Putamen (tissue), 1 donor: ENCODE data around the gene FARS2.
"Not testable (repeated sequence)": the region's sequence is repeated elsewhere in the genome, so short reads cannot be mapped to it uniquely, and the experiment has no call there.

Source experiments
- DNase-seq: peaks from one replicate; pipeline ENCODE4 v3.0.0-alpha.2; 2016; ENCODE audit warnings: low spot score

The FARS2 gene

DNA sequence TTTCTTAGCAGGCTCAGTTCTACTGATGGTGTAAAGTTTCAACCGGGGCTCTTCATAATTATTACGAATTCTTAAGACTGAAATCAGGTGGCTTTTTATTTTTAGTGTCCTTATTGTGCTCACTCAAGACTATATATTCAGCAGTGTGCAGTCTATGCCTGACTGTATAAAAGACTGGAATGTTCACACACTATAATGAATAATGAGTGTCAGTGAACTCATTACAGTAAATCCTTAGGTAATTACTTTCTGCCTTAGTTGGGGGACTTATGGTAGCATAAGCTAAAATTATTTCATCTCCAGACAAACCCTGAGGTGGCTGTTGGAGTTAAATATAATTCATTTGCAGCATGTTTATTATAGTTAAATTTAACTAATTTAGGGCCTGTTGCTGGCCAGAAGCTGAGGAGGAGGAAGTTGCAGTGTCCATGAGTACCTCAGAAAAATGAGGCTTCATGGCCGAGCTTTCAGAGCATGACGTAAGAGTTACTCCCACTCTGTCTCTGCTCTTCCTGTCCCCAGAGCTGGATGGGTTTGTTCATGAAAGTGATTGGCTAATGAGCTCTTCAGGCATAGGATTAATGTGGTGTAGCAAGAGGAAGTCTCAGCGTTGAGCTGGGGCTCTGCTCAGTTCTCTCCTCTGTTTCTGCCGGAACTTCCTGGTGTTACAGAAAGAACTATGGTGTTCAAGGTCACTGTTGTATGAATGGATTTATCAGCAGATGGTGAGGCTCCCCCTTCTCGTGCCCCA is 409.7 kb downstream of the FARS2 start:
- peak; percentile 26 for DNase-seq

DNA sequence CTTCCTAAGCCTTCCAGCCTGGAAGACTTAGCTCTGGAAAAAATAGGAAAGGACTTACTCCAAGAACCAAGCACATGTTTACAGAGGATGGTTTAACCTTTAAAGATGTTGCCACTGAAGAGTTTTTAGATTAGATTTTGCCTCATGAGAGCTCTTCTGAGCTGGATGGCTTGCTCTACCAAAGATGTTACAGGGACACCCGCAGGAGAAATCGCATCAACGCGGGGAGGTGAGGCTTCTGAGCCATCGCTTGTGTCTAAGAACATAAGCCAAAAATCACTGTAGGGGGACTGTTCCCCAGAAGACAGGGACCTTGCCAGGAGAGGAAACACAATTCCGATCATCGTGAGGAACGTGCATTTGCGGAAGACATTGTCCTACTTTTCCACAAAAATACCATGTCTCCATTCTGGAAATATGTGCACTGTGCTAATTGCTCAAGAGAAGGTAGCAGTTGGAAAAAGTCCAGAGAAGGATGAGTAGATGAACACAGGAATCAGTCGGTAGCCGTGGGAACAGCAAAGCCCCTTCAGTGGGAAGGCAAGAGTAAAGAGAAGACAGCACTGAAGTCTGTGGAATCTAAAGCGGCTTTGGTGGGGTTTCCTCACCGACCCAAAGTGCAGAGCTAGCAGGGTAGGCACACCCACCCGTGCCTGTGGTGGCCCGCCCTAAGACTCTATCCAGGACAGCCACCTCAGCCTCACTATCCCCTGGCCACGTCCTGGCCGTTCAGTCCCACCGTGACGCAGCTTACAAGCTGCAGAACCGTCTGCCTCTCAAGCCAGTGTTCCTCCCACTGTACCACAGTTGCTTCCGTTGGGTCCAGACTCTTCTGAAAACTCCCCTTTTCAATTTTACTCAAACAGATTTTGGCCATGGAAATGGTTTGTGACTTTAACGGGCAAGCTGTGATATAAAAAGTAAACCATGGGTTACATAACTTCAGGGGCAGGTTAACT is 410.6 kb downstream of the FARS2 start:
- no peak for DNase-seq

DNA sequence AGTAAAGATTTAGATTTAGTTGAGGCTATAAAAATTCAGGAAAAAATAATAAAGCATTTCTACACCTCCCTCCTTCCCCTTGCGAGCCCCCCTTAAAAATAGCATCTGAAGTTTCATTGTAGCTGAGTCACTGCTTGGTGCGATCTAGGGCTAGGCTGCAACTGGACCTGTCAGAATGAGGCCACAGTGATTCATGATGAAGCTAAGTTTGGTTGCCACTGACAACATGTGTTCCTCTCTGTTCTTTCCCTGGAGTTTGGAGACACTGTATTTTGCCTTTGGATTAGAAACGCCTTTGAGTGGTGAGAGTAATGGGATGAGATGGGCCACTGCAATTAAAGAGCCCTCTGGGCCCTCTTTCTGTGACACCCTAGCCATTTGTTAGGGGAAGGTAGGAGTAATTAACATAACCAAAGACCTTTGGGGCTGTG is 411.3 kb downstream of the FARS2 start:
- no peak for DNase-seq

DNA sequence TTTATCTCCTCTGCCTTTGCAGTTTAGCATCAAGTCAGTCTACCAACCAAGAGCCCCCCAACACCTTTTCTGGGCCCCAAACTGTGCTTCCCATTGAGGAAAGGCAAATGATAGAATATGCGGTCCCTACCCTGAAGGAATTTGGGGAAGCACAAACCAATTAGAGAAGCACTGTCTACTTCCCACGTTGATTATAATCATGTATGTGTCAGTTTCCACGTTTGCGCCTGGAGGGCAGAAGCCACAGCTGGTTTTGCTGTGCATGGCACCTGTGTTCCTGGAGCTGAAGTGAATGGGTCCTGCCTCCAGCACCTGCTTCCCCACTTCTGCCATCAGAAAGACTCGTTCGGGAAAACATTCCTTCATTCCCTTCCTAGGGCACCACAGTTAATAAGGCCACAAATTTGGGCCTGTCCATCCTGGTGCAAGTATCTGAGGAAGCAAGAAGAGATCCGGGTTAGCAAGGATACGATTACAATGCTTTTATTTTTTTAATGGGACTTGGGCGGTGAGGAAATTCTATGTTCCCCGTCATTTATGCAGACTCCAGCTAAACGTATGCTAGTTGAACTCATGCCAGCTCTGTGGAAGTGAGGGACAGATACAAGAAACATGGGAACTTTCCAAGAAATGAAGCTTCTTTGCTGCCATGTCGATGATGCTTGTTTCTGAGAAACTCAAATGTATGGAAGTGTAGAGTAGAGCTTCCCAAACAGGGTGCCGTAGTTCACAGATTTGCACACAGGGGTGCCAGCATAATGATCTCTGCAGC is 411.9 kb downstream of the FARS2 start:
- DNase-seq, result no peak

DNA sequence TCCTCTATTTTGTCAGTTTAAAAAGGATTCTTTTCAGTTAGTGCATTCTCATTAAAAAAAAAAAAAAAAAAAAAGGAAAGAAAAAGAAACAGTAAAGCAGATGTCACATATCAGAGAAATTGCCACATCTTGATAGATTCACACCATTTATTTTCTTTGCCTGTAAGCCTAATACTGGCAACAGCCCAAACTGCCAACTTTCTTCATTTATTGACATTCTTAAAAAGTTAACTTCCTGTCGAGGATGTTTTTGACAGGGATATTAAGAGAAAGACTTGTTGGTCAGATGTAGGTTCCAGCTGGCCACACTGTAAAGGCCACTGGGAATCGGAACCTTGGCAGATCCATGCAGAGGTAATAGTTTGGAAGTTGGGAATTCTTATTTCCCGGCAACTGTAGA is 412.8 kb downstream of the FARS2 start:
- no peak for DNase-seq

DNA sequence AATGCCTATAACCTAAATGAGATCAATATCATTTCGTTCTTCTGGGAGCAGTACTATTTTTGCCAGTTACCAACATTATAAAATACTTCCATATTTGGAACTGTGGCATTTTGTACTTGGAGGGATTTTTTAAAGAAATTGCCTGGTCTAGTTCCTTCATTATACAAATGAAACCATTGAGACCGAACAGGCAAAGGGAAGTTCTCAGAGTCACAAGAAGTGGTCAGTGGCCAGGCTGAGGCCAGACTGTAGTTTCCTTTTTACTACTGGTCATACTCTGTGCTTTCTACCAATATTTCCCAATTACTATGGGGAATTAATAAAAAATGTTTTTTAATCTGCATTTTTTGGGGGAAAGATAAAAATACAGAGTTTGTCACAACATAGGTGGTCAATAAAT is 413.4 kb downstream of the FARS2 start:
- DNase-seq, result no peak

DNA sequence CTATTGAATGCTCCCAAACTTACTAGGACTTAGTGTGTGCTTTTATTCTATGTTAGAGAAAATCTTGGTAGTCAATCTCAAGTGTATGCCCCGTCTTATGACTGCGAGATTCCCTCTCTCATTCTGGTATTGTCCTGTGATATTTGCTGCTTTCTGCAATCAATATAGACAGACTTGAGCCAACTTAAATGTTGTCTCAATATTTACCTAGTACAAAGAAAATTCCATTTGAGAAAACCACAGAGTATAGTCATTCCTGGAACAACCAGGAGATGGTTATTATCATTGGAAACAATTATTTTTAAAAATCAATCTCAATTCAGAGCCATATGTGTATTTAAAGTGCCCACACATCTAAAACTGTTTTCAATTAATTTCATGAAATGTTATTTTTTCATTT is 415.4 kb downstream of the FARS2 start:
- DNase-seq, result no peak

DNA sequence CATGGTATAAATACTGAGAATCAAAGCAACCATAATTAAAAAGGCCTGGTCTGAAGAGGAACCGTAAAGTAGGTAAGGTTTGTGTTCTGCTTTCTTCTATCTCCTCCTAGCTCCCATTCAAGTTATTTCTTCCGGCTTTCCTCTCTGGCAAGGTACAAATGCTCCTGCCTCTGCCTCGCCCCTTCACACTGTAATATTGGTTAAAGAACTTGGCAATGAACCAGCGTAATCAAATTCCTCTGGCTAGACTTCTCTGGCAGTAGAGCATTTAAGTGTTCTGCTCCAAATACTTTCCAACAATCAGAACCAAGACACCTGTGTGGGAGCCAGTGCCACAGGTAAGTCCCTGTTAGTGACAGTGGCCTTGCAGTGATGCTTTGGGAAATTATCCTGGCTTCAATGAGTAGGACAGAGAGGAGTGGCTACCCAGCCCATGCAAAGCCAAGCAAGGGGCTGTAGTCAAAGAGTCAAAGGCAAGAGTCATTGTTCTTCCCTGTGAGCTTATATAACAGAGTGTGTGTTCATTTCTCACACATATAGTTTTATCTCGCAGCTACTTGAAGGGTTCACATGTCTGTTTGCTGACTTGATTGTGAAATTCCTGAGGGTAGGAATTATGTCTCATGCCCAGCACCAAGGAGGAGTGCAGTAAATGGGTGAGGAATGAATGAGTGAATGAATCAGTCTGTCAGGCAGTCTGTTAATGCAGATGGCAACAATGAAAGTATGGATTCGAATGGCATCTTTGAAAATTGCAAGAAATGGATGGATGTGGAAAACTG is 416.1 kb downstream of the FARS2 start:
- no peak for DNase-seq

DNA sequence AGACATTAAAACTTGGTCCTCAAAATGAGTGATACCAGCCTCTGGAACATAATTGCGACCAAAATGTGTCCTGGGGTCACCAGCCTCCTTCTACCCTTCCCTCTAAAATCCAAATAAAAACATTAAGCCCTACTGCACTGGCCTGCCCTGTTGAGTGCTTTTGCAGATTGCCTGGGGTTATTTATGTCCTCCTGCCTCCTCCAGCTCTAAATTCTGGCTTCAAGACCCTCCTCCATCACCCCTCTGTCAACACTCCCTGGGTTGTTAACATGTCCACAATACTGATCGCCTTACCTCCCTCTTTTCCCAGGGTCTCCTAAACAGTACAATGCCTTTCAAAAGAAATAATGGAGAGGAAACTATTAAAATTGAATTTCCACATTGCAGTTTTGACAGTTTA is 418.0 kb downstream of the FARS2 start:
- no peak for DNase-seq

DNA sequence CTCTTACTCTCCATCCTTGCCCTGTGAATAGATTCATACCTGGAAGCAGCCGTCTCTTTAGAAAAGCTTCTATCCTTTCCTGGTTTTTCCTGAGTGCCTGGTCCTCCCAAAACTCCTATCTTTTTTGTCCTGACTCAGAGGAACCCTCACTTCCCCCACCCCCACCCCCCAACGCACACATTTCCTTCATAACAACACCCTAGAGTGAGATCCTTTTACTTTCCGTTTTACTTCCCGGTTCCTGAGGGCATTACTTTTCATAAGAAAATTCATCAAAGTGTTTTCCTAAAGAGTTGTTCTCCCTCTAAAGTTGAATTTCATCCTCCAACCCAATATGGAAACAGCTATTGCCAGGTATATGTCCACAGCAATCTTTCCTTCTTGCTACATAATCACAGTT is 418.4 kb downstream of the FARS2 start:
- DNase-seq, result no peak

DNA sequence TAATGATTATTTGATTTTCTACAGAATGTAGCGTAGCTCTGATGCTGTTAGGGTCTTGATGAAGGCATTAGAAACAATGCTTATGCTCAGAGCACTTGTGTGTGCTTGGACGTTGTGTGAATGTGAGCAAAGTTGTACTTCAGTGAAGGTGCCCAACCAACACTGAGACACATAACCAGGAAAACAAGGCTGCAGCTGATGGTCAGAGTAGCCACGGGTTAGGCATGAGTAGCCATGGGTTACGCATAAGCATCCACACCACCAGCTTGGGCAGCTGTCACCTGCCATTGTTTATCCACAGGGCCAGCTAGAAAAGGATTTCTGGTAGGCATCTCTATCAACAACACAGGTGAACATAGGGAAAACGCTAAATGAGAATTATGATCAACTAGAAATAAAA is 418.8 kb downstream of the FARS2 start:
- DNase-seq, result no peak

DNA sequence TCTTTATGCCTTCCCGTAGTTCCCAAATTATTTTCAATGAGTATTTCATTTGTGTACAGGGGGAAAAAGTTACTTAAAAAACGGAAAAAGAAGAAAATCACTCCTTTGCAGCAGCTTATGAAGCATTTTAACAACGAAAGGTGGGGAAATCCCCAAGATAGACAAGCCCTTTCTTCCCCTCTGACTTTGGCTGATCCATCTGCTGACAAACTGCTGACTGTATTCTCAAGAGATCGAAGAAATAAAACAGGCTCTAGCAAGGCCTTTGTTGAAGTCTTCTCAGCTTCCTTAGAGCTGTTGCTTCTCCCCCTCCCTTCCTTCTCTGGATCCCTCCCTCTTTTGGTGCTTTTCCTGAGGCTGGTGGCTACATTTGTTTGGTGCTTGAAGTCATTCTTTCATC is 420.2 kb downstream of the FARS2 start:
- no peak for DNase-seq

DNA sequence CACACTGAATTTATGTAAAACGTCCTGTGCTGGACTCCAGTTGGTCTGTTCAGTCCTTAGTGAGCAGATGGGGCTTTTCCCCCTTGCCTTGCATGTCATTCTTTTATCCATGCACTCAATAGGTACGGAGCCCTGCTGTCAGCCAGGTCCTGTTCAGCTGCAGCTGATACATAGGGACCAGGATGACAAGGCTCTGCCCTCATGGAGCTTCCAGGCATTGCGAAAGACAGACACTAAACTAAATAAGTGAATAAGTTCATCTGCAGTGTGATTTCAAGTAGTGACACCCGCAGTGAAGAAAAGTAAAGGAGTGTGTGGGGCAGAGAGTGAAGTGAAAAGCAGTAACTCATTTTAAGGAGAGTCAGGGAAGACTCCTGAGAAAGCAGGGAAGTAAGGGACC is 421.2 kb downstream of the FARS2 start:
- DNase-seq, result no peak

DNA sequence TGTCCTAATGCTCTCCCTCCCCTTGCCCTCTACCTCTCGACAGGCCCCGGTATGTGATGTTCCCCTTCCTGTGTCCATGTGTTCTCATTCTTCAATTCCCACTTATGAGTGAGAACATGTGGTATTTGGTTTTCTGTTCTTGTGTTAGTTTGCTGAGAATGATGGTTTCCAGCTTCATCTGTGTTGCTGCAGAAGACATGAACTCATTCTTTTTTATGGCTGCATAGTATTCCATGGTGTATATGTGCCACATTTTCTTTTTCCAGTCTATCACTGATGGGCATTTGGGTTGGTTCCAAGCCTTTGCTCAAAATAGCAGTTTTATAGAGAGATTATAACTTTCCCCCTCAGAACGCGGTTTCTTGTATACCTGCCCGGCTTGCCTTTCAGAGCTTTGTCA is 422.4 kb downstream of the FARS2 start:
- DNase-seq, result not testable (repeated sequence)

DNA sequence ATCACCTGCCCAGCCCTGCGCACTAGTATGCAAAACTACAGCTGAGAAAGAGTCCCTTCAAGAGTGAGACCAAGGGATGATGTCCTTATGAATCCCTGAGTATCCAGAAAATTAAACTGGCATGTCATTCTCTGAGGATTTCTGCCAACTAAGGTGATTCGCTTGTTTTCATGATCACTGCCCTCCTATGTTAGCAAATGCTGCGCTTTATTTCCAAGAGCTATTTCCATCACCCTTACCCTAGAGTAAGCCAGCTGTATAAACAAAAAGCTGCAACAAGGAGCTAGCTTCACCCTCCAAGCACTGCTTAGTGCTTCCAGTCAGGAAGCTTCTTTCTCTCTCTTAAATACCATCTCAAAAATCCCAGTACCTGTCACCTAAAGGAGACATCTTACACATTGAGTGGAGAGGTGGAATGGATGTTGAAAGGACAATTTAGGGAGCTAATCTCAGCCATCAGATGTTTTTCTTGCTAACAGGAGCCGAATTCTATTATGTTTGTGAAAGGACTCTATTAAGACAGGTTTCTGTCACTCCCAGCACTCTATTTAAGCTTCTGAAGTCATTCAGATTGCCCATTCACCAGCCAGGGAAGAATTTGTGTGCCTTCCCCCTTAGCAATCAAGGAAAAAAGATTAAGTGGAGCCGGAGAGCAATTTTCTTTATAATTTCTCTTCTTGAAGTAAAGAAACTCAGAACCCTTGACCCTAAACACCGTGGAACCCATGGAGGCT is 423.2 kb downstream of the FARS2 start:
- no peak for DNase-seq

DNA sequence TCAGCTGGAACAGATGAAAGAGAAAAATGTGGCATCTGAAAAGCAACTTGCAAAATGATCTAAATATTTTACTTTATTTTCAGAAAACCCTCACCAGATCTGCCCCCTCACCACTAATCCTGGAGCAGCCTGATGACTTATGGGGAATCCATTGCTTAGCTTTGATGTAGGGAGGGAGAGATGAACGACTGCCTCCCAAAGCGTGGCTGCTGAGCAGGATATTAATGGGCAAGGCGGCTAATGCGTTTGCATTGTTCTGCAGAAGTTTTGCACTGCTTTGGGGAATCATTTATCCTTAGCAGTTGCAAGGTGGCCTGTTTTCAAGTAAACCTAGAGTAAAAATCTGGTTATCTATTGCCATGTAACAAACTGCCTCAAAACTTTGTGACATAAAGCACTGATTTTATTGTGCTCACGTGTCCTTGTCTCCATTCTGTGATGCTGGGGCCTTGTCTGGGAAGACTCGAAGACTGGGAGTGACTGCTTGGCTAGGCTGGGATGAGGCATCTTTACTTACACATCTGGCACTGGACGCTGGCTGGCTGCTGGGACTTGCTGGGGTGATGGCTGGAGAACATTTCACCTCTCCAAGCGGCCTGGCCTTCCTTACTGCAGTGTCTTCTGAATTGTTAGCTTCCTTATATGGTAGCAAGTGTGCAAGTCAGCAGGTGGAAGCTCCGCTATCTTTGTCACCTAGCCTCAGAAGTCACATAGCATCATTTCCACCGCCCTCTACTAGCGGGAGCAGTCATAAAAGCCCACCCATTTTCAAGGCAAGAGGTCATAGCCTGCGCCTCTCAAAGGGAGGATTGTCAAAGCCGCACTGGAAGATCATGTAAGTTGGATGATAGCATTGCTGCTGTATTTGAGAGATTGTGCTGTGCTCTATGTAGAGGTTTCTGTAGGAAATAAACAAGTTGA is 432.2 kb downstream of the FARS2 start:
- DNase-seq, result no peak

DNA sequence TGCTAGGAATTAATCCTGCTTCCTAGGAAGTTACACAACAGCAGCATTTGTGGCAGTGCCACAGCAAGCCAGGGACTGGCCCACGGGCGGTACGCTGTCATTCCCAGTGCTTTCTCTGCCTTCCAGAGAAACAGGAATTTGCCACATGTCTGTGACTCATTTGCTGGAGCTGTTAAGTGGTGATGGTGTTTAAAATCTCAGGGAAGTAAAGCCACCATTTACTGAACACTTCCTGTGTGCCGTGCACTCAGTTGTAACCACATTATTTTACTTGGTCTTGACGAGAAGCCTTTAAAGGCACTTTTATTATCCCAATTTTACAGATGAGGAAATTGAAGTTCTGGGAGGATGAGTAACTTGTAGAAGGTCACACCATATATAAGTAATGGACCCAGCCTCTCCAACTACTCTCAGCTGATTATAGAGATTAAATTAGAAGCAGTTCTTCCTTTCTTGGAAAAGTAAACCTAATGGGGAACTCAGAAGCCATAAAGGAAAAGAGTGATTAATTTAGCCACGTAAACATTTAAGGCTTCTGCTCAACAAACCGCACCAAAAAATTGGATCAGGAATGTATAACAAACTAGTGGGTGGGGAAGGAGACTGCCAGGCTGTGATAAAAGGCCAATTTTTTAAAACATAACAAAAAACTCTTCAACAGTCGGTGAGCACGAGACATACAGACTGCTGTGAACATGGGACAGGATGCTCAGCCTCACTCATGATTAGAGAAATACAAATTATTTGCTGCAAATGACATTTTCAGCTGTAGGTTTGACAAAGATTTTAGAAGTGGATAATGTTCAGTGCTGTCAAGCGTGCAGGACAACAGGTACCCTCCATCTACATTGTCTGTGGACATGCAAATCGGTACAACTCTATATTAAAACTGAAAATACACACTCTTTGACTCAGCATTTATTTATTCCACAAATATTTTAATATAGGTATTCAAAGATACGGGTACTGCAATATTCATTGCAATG is 434.2 kb downstream of the FARS2 start:
- no peak for DNase-seq

DNA sequence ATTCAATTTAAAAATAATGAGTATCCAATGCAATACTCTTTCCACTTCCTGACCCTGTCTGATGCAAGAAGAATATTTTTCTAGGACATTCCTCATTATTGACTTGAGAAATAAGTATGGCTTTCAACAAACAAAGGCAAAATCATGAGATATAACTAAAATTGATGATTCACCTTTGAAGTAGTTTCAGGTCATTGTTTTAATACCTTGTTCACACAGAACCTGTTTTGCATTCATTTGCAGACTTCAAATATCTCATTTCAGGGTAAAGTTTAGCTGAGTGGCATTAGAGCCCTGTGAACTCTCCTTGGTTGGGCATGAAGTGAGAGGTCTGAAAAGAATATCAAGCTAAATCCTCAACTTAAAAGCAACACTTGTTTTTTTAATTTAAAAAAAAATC is 436.2 kb downstream of the FARS2 start:
- DNase-seq, result no peak

DNA sequence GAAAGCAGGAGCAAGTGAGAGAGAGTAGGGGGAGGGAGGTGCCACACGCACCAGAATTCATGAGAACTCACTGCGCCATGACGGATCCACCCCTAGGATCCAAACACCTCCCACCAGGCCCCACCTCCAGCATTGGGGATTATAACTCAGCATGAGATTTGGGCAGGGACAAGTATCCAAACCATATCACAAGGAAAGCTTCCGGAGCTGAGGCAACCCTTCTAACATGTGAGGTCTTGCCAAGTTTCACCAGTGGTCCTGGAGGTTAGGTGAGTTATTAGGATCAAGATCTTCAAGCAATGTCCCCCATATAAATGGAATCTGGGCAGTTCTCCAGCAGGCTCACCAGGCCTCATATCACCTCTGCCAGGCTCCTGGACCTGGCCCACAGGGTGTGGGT is 437.0 kb downstream of the FARS2 start:
- DNase-seq, result no peak
